Eye (tissue), 1 donor: Measurements from ENCODE around the gene NUP210.

ENCODE experiments used
- DNase-seq: peaks from one replicate; pipeline ENCODE4 v3.0.0-alpha.2; 2015

Gene NUP210

GRCh38 chr3:13346481-13347389 lies 73.4 kb downstream of the NUP210 start:
- DNase-seq: no peak

- peak; percentile 32 for DNase-seq
Measured at GRCh38 chr3:13345772-13346171, 74.3 kb downstream of the NUP210 start.

DNA sequence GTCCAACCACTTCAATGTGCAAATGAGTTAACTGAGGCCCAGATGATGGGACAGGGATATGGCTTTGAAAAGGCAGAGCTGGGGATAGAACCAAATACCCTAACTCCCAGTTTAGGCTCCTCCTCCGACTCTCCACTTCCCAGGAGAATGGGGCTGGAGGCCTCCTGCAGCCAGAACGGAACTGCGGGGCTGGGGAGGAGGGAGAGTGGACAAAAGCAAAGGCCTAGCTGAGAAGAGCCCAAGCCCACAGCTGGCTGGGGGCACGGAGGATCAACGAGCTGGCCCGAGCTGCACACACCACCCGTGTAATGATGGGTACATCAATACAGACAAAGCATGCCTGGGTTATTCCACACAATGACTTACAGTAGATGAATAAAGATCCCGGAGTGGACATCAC lies 74.8 kb downstream of the NUP210 start:
- DNase-seq: peak; percentile 9

GRCh38 chr3:13344663-13345062 lies 75.5 kb downstream of the NUP210 start:
- no peak for DNase-seq

DNA sequence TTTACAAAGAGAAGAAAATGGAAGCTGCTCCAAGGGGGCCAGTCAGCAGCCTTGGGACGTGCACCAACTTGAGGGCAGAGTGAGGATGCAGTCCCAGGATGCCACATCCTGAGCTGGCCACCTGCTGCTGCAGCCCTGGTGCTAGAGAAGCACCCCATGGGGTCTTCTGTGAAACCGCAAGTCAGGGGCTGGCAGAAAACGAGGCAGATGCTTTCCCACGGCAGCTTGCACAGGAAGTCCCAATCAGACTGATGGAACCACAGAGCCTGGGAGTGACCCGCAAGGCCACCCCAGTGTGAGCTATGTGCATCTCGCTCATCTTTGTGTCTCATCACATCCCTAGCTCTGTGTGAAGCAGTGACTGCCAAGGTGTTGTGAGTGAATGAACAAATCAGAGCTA lies 76.5 kb downstream of the NUP210 start:
- no peak for DNase-seq

GRCh38 chr3:13341229-13341905 lies 78.8 kb downstream of the NUP210 start:
- DNase-seq: no peak

DNA sequence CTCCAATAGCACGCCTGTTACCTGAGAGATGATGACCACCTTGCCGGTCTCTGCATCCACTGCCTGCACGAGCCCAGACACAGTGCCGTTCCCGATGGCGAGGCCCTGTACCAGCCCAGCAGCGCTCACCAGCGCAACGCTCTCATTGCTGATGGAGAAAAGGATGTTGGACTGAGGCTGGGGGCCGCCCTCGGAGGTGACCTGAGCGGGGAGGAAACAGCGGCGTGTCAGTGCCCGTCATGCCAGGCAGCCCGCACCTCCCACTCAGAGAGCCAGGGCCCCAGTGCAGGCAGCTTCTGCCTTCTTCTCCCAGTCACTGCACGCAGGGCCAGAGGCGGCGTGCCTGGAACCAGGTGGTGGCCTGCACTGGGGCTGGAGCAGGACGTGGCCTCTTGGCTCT lies 80.3 kb downstream of the NUP210 start:
- DNase-seq: no peak

DNA sequence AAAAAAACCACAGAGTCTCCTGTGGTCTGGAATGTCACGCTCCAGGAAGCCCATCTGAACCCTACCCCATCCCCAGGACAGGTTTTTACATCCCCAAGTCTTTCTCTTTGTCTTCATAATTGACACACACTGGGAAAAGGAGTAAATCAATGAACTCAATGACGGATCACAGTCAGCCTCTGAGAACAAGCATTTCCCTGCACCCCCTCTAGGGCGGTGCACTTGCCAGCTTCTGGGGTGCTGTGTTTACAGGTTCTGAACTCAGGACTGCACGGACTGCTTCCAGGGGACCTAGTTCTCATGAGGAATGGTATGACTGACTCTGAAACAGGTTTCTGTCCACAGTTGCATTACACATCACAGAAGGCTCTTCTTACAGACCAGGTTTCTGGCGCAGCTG lies 81.1 kb downstream of the NUP210 start:
- no peak for DNase-seq

GRCh38 chr3:13338231-13338630 lies 81.9 kb downstream of the NUP210 start:
- DNase-seq: no peak

DNA sequence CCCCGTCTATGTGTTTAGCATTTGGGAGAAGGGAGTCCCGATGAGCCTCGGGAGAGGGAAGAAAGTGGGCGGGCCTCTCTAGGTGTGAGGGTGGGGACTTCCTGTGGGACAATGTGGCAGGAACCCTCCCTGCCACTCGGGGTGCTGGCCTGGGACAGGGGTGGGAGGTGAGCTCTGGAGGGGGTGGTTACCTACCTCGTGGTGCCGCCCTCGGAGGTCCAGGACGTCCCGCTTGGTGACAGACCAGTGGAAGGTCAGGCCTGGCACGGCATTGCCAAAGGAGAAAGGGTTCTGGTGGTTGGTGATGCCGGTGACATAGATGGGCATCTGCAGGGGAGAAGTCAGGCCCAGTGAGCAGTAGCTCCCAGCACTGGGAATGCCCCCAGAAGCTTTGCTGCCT lies 83.5 kb downstream of the NUP210 start:
- no peak for DNase-seq

GRCh38 chr3:13335503-13335902 lies 84.6 kb downstream of the NUP210 start:
- no peak for DNase-seq

DNA sequence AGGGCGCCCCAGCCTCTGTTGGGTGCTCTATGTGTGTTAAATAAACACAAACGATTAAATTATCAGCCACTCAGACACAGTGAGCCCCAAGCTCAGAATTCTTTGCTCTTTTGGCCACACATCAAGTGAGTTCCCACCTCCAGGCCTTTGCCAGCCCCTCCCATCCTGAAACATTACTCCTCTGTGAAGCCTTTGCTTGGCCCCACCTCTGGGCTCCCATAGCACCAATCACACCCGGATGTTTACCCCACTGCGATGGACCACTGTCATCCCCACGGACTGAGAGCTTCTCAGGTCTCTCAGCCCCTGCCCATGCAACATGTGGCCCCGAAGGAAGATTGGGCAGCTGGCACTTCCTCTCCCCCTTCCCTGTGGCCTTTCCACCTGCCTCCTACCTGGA lies 85.1 kb downstream of the NUP210 start:
- no peak for DNase-seq

DNA sequence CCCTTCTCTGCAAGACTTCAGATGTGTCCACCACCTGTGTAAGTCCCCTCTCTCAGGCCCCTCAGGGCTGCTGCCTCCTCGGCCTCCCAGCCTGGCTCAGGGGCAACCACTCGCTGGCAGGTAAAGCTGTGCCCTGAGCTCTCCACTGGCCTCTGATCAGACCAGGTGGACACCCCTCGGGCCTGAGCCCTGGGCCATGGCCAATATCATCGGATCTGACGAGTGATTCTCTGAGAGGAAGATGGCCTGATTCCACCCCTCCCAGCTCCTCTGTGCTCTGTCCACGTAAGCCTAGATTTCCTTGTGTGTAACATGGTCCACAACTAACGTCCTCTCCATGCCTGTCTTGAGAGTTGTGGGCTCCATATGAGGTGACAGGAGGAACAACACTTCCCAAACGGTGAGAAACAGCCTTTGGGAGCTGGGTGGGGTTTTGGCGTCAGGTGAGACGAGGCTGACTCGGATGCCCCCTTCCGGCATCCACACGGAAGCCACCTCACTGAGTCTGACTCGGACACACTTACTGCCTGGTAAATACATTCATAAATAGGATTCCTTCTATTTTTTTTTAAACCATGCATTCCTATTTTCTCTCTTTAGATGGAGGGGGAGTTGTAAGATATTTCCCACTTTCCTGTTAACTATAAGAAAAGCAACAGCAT lies 86.8 kb downstream of the NUP210 start:
- no peak for DNase-seq

GRCh38 chr3:13332740-13333139 lies 87.4 kb downstream of the NUP210 start:
- no peak for DNase-seq

GRCh38 chr3:13332158-13332557 lies 88.0 kb downstream of the NUP210 start:
- DNase-seq: no peak

- DNase-seq: no peak
Measured at GRCh38 chr3:13329746-13330145, 90.4 kb downstream of the NUP210 start.

DNA sequence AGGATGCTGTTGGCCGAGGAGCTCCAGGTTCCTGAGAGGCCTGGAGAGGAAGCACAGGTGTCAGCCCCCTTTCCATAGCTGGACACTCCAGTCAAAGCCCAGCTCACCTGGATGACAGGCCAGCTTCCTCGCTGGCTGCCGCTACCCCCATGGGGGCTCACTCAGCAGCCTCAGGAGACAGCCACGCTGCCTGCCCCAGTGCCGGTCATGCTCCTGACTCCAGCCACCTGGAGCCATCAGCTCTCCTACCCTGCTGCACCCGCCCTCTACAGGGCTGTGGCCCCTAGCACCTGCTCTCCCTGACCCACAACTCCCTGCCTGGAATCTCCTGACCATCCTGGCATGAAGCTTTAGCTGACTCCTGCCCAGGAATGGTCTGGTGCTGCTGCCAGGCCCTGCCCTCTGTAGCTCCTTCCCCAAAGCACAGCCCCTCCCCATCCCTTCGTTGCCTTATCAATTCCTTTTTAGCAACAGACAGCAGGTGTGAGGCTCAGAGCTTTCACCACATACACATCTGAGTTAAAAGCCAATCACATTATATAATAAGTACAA lies 94.2 kb downstream of the NUP210 start:
- DNase-seq: no peak

- no peak for DNase-seq
Measured at GRCh38 chr3:13324835-13325501, 95.2 kb downstream of the NUP210 start.

- no peak for DNase-seq
Measured at GRCh38 chr3:13323822-13324221, 96.3 kb downstream of the NUP210 start.

DNA sequence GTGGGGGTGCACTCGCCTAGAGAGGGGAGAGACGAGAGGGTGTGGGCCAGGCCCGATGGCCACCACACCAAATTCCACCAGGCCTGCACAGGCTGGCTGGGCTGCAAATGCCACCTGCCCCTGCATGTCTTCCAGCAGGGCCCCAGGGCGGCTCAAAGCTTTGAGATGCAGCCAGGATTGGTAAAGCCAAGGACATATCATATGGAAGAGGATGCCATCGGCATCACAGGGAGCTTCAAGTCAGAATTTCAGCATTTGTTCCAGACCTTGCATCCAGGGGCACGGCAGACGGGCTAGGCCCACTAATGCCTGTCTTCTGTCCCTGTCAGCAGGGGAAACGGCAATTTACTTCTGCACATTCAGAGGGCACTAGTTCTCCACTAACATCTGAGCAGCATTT lies 97.8 kb downstream of the NUP210 start:
- no peak for DNase-seq

DNA sequence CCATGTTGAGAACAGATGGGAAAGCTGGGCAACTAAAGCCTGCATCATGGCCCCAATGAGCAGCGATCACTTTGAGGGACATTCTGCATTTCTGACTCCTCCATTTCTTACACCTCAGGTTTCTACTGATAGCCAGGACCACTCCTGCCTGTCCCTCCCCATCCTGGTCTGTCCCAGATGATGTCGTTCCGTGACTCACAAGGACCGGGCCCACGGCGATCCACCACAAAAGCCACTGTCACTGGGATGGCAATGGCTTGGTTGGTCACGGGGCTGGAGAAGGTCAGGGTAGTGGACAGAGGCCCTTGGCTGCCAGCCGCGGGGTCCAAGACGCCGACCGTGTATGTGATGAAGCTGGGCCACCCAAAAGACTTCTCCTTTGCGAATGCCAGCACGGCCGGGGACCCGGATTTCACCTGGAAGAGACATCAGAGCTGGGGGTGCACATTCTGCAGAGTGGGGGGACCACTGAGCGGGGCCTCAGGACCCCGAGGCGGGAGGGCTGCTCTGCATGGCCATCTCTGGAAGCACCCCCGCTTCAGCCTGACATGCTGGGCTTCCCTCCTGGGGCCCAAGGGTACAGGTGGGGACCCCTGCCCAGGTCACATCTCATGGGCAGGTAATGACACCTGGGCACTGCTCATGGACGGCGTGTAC lies 100.4 kb downstream of the NUP210 start:
- no peak for DNase-seq
